GM10847 (cell line): ENCODE measurements around the gene KASH5.

Experiments used
- POLR2A ChIP-seq: IDR thresholded peaks from 2 replicates; pipeline ENCODE4 v1.6.1; 2011; ENCODE audit not compliant: insufficient read length; ENCODE audit errors: extremely low read depth

The KASH5 gene

GRCh38 chr19:49422407-49423070 lies 34.5 kb downstream of the KASH5 start:
- no peak for TF ChIP-seq POLR2A

- TF ChIP-seq POLR2A: no peak
Observed at GRCh38 chr19:49423071-49423984, 35.3 kb downstream of the KASH5 start, which contains the start of gene PTH2. Gene PTH2, minus strand, starts transcription at chr19:49423441. Its CDS starts 102 bp downstream, at chr19:49423339.

GRCh38 chr19:49423985-49424303 lies 35.9 kb downstream of the KASH5 start:
- TF ChIP-seq POLR2A: no peak

GRCh38 chr19:49425178-49425577 lies 37.1 kb downstream of the KASH5 start, which contains the start of gene GFY:
Gene GFY, plus strand, starts transcription at chr19:49425388. Its CDS starts 1,043 bp downstream, at chr19:49426431.
- no peak for TF ChIP-seq POLR2A

- no peak for TF ChIP-seq POLR2A
Observed at GRCh38 chr19:49425922-49426592, 38.0 kb downstream of the KASH5 start.

- no peak for TF ChIP-seq POLR2A
Observed at GRCh38 chr19:49427339-49427738, 39.3 kb downstream of the KASH5 start.

- no peak for TF ChIP-seq POLR2A
Observed at GRCh38 chr19:49427855-49428546, 40.0 kb downstream of the KASH5 start.

- no peak for TF ChIP-seq POLR2A
Observed at GRCh38 chr19:49428547-49429451, 40.8 kb downstream of the KASH5 start.

- TF ChIP-seq POLR2A: no peak
Observed at GRCh38 chr19:49430172-49430677, 42.2 kb downstream of the KASH5 start.

GRCh38 chr19:49430678-49431329 lies 42.8 kb downstream of the KASH5 start:
- no peak for TF ChIP-seq POLR2A

GRCh38 chr19:49431330-49431749 lies 43.3 kb downstream of the KASH5 start:
- no peak for TF ChIP-seq POLR2A

GRCh38 chr19:49432141-49433073 lies 44.4 kb downstream of the KASH5 start:
- TF ChIP-seq POLR2A: no peak
